ENCODE results near the gene CEMIP. TPM values are rescaled to one million over a fixed set of nuclear protein-coding genes. Genes with fewer than 3 reads are reported as not detected.
A peak's percentile ranks its signal among the peaks of the same experiment; 100 is the strongest.

The CEMIP gene
- total RNA-seq, 4 donors from 2014 or later: 5.4 to 9.2 (median 8.7) TPM

GRCh38 chr15:80971143-80971542, 192.0 kb downstream of the CEMIP start:
- H3K4me1 ChIP-seq: peaks cover 10% of the 10 kb centered on the region
- no peak overlapping the region for H3K4me3 ChIP-seq
- no peaks in the 10 kb centered on the region for H3K9me3 ChIP-seq
- 74% methylated on average over 2 of the region's 2 CpGs for WGBS
- H3K36me3 ChIP-seq: peaks cover 3% of the 10 kb centered on the region
- no peak for DNase-seq (ENCODE audit: low spot score in 2 of 2)
- TF ChIP-seq EP300 (IDR thresholded peaks at IDR 0.05): no peak
- no peak for TF ChIP-seq POLR2A (IDR thresholded peaks at IDR 0.05)
- TF ChIP-seq POLR2AphosphoS5 (IDR thresholded peaks at IDR 0.05): no peak
- TF ChIP-seq CTCF (IDR thresholded peaks at IDR 0.05): no peak
- no peaks in the 10 kb centered on the region for H3K27me3 ChIP-seq
- no peak overlapping the region for H3K27ac ChIP-seq

- Histone ChIP-seq H3K4me3 (no peak overlapping the region), H3K27ac (no peak overlapping the region), H3K4me1 (peaks cover 11% of the 10 kb centered on the region), H3K9me3 (no peaks in the 10 kb centered on the region), H3K36me3 (peaks cover 4% of the 10 kb centered on the region), H3K27me3 (no peaks in the 10 kb centered on the region)
- WGBS: 89% methylated on average over 3 of the region's 3 CpGs
- TF ChIP-seq CTCF (IDR thresholded peaks at IDR 0.05): no peak
- no peak for TF ChIP-seq EP300 (IDR thresholded peaks at IDR 0.05)
- no peak for TF ChIP-seq POLR2AphosphoS5 (IDR thresholded peaks at IDR 0.05)
- no peak for TF ChIP-seq POLR2A (IDR thresholded peaks at IDR 0.05)
- DNase-seq (ENCODE audit: low spot score in 2 of 2): peak in 1 of 2 donors; percentile 65
These were observed 193.1 kb downstream of the CEMIP start for GRCh38 chr15:80972276-80972675.

GRCh38 chr15:80974914-80975313, 195.7 kb downstream of the CEMIP start:
- Histone ChIP-seq H3K27me3 (no peaks in the 10 kb centered on the region), H3K27ac (no peak overlapping the region), H3K4me1 (peaks cover 15% of the 10 kb centered on the region), H3K4me3 (no peak overlapping the region), H3K36me3 (peaks cover 24% of the 10 kb centered on the region), H3K9me3 (no peaks in the 10 kb centered on the region)
- 91% methylated on average over 4 of the region's 4 CpGs for WGBS
- no peak for TF ChIP-seq POLR2AphosphoS5 (IDR thresholded peaks at IDR 0.05)
- no peak for TF ChIP-seq CTCF (IDR thresholded peaks at IDR 0.05)
- TF ChIP-seq EP300 (IDR thresholded peaks at IDR 0.05): no peak
- no peak for TF ChIP-seq POLR2A (IDR thresholded peaks at IDR 0.05)
- DNase-seq (ENCODE audit: low spot score in 2 of 2): no peak

- Histone ChIP-seq H3K27ac (no peak overlapping the region), H3K4me3 (no peak overlapping the region), H3K27me3 (no peaks in the 10 kb centered on the region), H3K36me3 (peaks cover 41% of the 10 kb centered on the region), H3K9me3 (no peaks in the 10 kb centered on the region), H3K4me1 (peaks cover 14% of the 10 kb centered on the region)
- DNase-seq (ENCODE audit: low spot score in 2 of 2): no peak
- no peak for TF ChIP-seq EP300 (IDR thresholded peaks at IDR 0.05)
- no peak for TF ChIP-seq POLR2A (IDR thresholded peaks at IDR 0.05)
- TF ChIP-seq POLR2AphosphoS5 (IDR thresholded peaks at IDR 0.05): no peak
- TF ChIP-seq CTCF (IDR thresholded peaks at IDR 0.05): no peak
- WGBS: 93% methylated on average over 4 of the region's 4 CpGs
These were observed 197.7 kb downstream of the CEMIP start for GRCh38 chr15:80976851-80977250.

- WGBS: 5% methylated on average over 7 of the region's 7 CpGs
- peak in 1 of 2 donors; percentile 86 for DNase-seq (ENCODE audit: low spot score in 2 of 2)
These were observed 198.5 kb downstream of the CEMIP start for GRCh38 chr15:80977627-80978036.

More at GRCh38 chr15:80977627-80978036, 198.5 kb downstream of the CEMIP start:
- Histone ChIP-seq H3K36me3 (peaks cover 41% of the 10 kb centered on the region), H3K4me3 (no peak overlapping the region), H3K4me1 (peaks cover 14% of the 10 kb centered on the region), H3K9me3 (no peaks in the 10 kb centered on the region), H3K27me3 (no peaks in the 10 kb centered on the region), H3K27ac (no peak overlapping the region)
- TF ChIP-seq CTCF (IDR thresholded peaks at IDR 0.05): peak; percentile 44 to 75
- no peak for TF ChIP-seq EP300 (IDR thresholded peaks at IDR 0.05)
